ENCODE data around the gene SRD5A2. TPM values are rescaled to one million over a fixed set of nuclear protein-coding genes. Genes with fewer than 3 reads are reported as not detected.

The SRD5A2 gene
- total and polyA plus RNA-seq, 2 of the 4 experiments (the other 2 are of a cell fraction) = not detected

Other genes with a start within 250 kb of the SRD5A2 start
- gene XDH, start 166.2 kb downstream of the SRD5A2 start, total RNA-seq (2012; rRNA removed) = 0.83 and 1.1 TPM in 2 replicates
- 0.46 and 0.80 TPM in 2 replicates for gene XDH, start 166.2 kb downstream of the SRD5A2 start, polyA plus RNA-seq (2012; rRNA removed)